Activated CD8-positive, alpha-beta memory T cell treated with anti-CD3 and anti-CD28 coated beads, Interleukin-2, amount 10 ng/mL, durations not matched to agents 7 days and 5 days (primary cell): ENCODE data around the gene NOCT. TPM values are rescaled to one million over a fixed set of nuclear protein-coding genes. Genes with fewer than 3 reads are reported as not detected.
A peak's percentile ranks its signal among the peaks of the same experiment; 100 is the strongest.
"Not testable (repeated sequence)": the region's sequence is repeated elsewhere in the genome, so short reads cannot be mapped to it uniquely, and the experiment has no call there.

ENCODE experiments used
- ATAC-seq: fragments of 150-1000 bp; cut with Tn5 transposase; one replicate; pipeline ENCODE4 v1.10.0; 2021; ENCODE audit warnings: moderate library complexity
- CTCF ChIA-PET: fragments of 350-600 bp; sonication (Branson Sonifier 250); formaldehyde crosslinking; loops from one replicate; lab custom pipeline; 2021; ENCODE audit warnings: antibody characterized with exemption; lab: Charles Lee
- DNase-seq: peaks from one replicate; pipeline ENCODE4 v3.0.0-alpha.2; 2020
- H3K27ac Mint-ChIP-seq: one replicate; pipeline ENCODE4 v1.8.0; 2021; ENCODE audit warnings: mild to moderate bottlenecking, mixed read lengths
- H3K27me3 Mint-ChIP-seq: one replicate; pipeline ENCODE4 v1.8.0; 2021; ENCODE audit warnings: mixed read lengths
- H3K36me3 Mint-ChIP-seq: one replicate; pipeline ENCODE4 v1.8.0; 2021; ENCODE audit warnings: mild to moderate bottlenecking, mixed read lengths
- H3K4me1 Mint-ChIP-seq: one replicate; pipeline ENCODE4 v1.8.0; 2021; ENCODE audit warnings: mixed read lengths
- H3K4me3 Mint-ChIP-seq: one replicate; pipeline ENCODE4 v1.8.0; 2021; ENCODE audit warnings: mild to moderate bottlenecking, moderate library complexity, mixed read lengths
- H3K9me3 Mint-ChIP-seq: one replicate; pipeline ENCODE4 v1.8.0; 2022; ENCODE audit warnings: low read depth, mixed read lengths
- total RNA-seq, 2 experiments: library from RNA; stranded (reverse); gene quantifications; one replicate each; pipeline ENCODE4 v1.2.3, GENCODE V29; 2021

The NOCT gene
- total RNA-seq, 2 experiments from 2014 or later: 8.8 to 12.4 TPM

DNA sequence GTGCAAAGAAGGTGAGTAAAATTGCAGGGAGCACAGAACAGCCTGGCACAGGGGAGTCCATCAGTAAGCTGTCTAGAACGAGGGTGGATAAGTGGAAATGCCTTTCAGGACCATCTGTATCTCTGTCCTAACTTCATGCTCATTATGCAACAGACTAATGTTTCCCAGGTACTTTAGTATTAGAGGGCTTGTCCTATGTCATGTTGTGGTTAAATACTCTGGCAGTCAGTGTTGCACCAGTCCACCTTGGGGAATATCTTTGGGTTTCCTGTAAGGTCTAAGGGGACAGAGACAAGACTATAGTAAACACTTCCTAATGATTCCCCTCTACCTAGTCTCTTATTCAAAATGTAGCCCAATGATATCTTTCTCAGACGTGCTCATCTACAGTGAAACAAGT, 21.3 kb downstream of the NOCT start:
- DNase-seq: no peak
- Mint-ChIP-seq H3K27ac (no peak overlapping the region), H3K27me3 (no peaks in the 10 kb centered on the region), H3K4me3 (no peak overlapping the region), H3K9me3 (no peaks in the 10 kb centered on the region), H3K4me1 (peaks cover 13% of the 10 kb centered on the region), H3K36me3 (peaks cover 26% of the 10 kb centered on the region)
- CTCF ChIA-PET: no interaction called here
- ATAC-seq: no peak

DNA sequence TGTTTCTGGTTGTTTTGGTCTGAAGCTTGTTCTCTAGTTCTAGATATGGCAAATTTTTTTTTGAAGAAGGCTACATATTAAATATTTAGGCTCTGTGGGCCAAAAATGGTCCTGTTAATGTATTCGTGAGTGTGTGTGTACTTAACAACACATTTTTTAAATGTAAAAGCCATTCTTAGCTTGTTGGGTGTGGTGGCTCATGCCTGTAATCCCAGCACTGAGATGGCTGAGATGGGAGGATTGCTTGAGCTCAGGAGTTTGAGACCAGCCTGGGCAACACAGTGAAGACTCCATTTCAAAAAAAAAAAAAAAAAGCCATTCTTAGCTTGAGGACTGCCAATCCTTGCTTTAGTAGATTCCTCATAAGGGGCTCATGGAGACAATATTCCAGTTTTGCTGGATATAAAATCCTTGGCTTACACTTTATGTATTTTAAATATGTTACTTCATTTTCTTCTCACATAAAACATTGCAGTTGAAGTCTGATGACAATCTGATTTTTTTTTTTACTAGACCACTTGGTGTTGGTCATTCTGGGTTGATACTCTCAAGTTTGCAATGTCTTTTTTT, 23.4 kb downstream of the NOCT start:
- H3K4me3 Mint-ChIP-seq: no peak overlapping the region
- no peaks in the 10 kb centered on the region for H3K9me3 Mint-ChIP-seq
- CTCF ChIA-PET: no interaction called here
- peaks cover 31% of the 10 kb centered on the region for H3K36me3 Mint-ChIP-seq
- ATAC-seq (no peak), DNase-seq (no peak)
- H3K4me1 Mint-ChIP-seq: peaks cover 10% of the 10 kb centered on the region
- H3K27ac Mint-ChIP-seq: no peak overlapping the region
- H3K27me3 Mint-ChIP-seq: no peaks in the 10 kb centered on the region

DNA sequence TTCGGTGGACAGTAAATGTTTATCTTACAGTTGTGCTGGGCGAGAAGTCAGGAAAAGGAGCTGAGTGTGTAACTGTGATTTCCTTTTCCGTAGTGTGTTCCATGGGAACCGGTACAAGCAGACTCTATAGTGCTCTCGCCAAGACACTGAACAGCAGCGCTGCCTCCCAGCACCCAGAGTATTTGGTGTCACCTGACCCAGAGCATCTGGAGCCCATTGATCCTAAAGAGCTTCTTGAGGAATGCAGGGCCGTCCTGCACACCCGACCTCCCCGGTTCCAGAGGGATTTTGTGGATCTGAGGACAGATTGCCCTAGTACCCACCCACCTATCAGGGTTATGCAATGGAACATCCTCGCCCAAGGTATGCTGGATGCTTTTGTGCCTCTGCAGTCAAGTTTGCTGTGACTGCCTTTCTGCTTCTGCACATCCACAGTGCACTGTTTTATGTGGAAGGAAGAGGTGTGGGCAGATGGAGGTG, 27.4 kb downstream of the NOCT start:
- Mint-ChIP-seq H3K36me3 (peaks cover 31% of the 10 kb centered on the region), H3K27ac (no peak overlapping the region), H3K4me1 (peaks cover 9% of the 10 kb centered on the region), H3K9me3 (no peaks in the 10 kb centered on the region), H3K4me3 (no peak overlapping the region), H3K27me3 (no peaks in the 10 kb centered on the region)
- no peak for DNase-seq
- no peak for ATAC-seq
- CTCF ChIA-PET: interaction anchor here (1.0 to 2.8 kb wide), 3 partner anchors 13 to 15 kb away, joined by 3 to 12 read pairs (median 3); no protein-coding TSS in a partner anchor

DNA sequence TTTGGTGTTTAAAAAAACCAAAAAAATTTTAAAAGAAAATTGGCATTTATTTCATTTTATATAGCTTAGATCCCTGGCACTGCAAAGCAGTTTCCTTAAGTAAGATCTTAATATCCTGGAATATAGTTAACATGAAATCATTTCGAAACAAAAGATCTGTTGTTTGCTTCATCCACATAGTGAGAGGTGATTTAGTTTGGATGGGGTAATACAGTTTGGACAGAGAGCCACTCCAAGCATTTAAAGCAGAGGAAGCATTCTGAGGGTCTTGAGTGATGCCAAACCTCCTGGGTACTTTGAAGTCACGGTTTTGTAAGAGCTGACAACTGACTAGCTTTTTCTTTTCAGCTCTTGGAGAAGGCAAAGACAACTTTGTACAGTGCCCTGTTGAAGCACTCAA, 28.7 kb downstream of the NOCT start:
- H3K27me3 Mint-ChIP-seq: no peaks in the 10 kb centered on the region
- ATAC-seq: no peak

DNA sequence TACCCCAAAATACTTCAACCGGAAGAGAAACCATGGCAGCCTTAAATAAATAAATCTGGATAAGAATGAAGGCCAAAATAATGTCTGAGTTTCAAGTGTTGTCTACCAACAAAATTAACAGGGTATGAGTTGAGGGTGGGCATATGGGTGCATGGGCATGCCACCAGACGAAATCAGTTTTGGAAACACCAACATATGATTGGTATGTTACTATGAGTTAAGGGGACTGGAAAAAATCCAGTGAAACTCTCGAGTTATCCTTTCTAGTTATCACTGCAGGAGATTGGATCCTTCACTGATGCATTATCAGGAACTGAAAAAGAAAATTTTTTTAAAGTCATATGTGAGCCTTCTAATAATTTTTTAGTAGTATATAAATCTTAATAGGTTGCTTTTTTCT, 32.4 kb downstream of the NOCT start:
- no peak overlapping the region for H3K4me3 Mint-ChIP-seq
- peaks cover 25% of the 10 kb centered on the region for H3K36me3 Mint-ChIP-seq
- no peak overlapping the region for H3K27ac Mint-ChIP-seq
- DNase-seq (no peak), ATAC-seq (no peak)
- CTCF ChIA-PET: no interaction called here
- no peaks in the 10 kb centered on the region for H3K9me3 Mint-ChIP-seq
- H3K27me3 Mint-ChIP-seq: no peaks in the 10 kb centered on the region
- no peaks in the 10 kb centered on the region for H3K4me1 Mint-ChIP-seq

More for the DNA sequence above, 28.7 kb downstream of the NOCT start:
- H3K27ac Mint-ChIP-seq: no peak overlapping the region
- H3K9me3 Mint-ChIP-seq: no peaks in the 10 kb centered on the region
- DNase-seq: no peak
- peaks cover 37% of the 10 kb centered on the region for H3K36me3 Mint-ChIP-seq
- peaks cover 9% of the 10 kb centered on the region for H3K4me1 Mint-ChIP-seq
- CTCF ChIA-PET: interaction anchor here (2.8 kb wide), 1 partner anchor 14 kb away, joined by 12 read pairs; no protein-coding TSS in a partner anchor
- H3K4me3 Mint-ChIP-seq: no peak overlapping the region

DNA sequence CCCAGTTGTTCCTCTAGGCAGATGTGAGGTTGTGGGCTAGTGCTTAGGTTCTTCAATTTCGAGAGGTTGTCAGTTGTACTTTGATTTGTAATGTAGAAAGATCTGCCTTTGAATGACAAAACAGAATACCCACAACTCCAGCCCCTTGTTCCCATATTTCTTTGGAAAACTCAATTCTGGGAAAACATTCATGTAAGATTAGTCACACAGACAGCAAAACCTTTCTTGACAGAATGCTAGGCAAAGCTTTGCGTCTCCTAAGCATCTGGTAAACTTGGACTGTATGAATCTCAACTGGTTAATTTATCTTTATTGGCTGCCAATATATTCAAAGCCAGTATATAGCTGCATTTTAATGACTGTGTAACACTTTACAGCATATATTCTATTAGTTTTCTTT, 34.9 kb downstream of the NOCT start:
- H3K4me3 Mint-ChIP-seq: no peak overlapping the region
- DNase-seq (no peak), ATAC-seq (no peak)
- no peaks in the 10 kb centered on the region for H3K27me3 Mint-ChIP-seq
- CTCF ChIA-PET: interaction anchor here (2.4 kb wide), 1 partner anchor 20 kb away, joined by 14 read pairs; no protein-coding TSS in a partner anchor
- H3K4me1 Mint-ChIP-seq: no peaks in the 10 kb centered on the region
- H3K9me3 Mint-ChIP-seq: no peaks in the 10 kb centered on the region
- H3K36me3 Mint-ChIP-seq: peaks cover 32% of the 10 kb centered on the region
- H3K27ac Mint-ChIP-seq: no peak overlapping the region

DNA sequence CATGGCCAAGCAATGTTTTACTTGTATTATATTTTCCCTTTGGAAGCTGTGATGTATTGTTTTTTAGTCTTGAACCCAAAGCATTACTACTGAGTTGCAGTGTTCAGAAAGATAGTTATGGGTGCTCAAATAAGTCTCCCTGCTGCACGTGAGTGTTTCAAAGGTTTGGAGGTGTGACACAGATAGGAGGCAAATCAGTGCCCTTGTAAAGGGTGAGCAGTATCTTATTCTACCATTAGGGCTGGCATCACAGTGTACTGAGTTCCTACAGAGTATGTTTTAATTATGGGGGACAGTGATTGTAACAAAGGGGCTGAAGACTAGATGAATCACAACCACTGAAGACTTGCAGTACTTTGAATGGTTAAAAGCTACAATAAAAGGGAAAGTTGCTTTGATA, 38.3 kb downstream of the NOCT start:
- no peak for ATAC-seq
- H3K36me3 Mint-ChIP-seq: peaks cover 39% of the 10 kb centered on the region
- no peak for DNase-seq
- H3K27ac Mint-ChIP-seq: no peak overlapping the region
- H3K27me3 Mint-ChIP-seq: no peaks in the 10 kb centered on the region
- peaks cover 5% of the 10 kb centered on the region for H3K4me1 Mint-ChIP-seq
- no peaks in the 10 kb centered on the region for H3K9me3 Mint-ChIP-seq
- CTCF ChIA-PET: interaction anchor here (1.1 to 1.4 kb wide), 2 partner anchors 23 to 24 kb away, joined by 3 to 9 read pairs; no protein-coding TSS in a partner anchor
- H3K4me3 Mint-ChIP-seq: no peak overlapping the region

DNA sequence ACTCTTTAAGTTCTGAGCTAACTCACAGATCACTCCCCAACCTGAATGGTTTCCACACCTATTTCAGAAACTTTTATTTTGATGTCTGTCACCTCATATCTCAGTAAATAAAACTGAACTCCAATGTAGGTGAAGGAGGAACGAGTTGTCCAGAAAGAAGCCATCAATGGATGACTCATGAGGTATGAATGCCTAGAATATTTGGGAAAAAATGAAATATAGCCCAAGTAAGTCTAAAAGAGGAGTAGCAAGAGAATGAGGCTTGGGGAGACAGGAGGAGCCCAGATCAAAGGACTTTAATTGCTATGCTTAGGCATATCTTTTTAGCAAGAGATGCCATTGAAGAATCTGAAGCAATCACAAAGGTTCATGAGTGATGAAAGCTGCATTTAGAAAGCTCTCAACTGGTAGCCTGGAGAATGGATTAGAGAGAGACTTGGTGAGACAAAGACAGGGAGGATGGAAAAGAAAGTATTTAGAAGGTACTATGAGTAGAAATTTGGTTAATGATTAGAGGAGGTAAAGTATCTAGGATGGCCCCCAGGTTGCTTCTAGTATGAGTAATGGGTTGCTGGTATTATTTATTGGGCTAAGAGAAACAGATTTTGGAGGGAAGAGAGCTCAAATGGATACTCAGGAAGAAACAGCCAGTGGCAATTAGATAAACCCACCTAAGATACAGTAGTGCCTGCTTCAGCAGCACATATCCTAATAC, 39.4 kb downstream of the NOCT start:
- peaks cover 44% of the 10 kb centered on the region for H3K36me3 Mint-ChIP-seq
- CTCF ChIA-PET: interaction anchor here (1.0 to 1.1 kb wide), 2 partner anchors 24 to 25 kb away, joined by 3 to 5 read pairs; no protein-coding TSS in a partner anchor
- peak overlapping the region; percentile 20 for H3K27ac Mint-ChIP-seq

DNA sequence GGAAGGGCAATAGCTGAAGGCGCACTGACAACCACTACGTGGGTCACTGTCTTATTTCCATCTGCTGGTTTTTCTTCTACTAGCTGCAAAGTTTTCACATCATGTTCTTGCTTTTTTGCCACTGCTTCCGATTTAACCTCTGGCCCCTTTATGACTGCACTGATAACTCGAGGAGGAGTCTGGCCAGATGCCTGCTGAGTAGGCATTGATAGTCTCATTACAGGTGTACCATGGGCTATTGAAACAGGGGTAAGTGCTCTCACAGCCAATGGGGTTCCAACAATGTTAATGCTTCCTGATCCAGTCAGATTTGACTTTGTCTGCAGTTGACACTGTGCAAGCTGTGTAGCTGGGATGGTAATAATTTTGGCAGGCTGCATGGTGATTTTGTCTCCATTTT, 43.4 kb downstream of the NOCT start:
- H3K27me3 Mint-ChIP-seq, ATAC-seq, H3K4me3 Mint-ChIP-seq, DNase-seq, H3K4me1 Mint-ChIP-seq, H3K27ac Mint-ChIP-seq, H3K9me3 Mint-ChIP-seq: not testable (repeated sequence)
- peaks cover 57% of the 10 kb centered on the region for H3K36me3 Mint-ChIP-seq
- CTCF ChIA-PET: interaction anchor here (0.6 to 0.8 kb wide), 2 partner anchors 16 to 25 kb away, joined by 3 to 4 read pairs; no protein-coding TSS in a partner anchor

More for the DNA sequence above, 39.4 kb downstream of the NOCT start:
- no peaks in the 10 kb centered on the region for H3K27me3 Mint-ChIP-seq
- no peaks in the 10 kb centered on the region for H3K9me3 Mint-ChIP-seq
- ATAC-seq: no peak
- peaks cover 5% of the 10 kb centered on the region for H3K4me1 Mint-ChIP-seq
- DNase-seq: no peak
- no peak overlapping the region for H3K4me3 Mint-ChIP-seq

DNA sequence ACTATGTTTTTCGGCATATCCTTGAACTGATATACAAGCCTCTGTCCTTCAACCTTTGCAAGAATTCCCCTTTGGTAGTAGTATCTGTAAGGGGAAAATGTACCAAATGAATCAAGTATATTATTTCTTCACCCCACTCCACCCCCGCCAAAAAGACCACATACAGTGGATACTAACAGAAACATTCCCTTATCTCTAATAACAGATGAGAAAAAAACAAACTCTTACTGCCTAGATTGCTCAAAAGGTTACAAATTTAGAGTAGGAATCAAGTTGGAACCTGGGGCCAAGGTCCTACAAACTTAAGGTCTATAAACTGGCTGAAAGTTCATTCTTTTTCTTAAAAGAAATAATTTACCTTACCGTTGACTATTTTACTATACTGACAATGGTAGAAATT, 45.0 kb downstream of the NOCT start:
- CTCF ChIA-PET: no interaction called here
- no peak for ATAC-seq
- Mint-ChIP-seq H3K9me3 (no peaks in the 10 kb centered on the region), H3K36me3 (peaks cover 55% of the 10 kb centered on the region), H3K27me3 (no peaks in the 10 kb centered on the region), H3K4me3 (no peak overlapping the region), H3K4me1 (peaks cover 5% of the 10 kb centered on the region), H3K27ac (no peak overlapping the region)
- no peak for DNase-seq

DNA sequence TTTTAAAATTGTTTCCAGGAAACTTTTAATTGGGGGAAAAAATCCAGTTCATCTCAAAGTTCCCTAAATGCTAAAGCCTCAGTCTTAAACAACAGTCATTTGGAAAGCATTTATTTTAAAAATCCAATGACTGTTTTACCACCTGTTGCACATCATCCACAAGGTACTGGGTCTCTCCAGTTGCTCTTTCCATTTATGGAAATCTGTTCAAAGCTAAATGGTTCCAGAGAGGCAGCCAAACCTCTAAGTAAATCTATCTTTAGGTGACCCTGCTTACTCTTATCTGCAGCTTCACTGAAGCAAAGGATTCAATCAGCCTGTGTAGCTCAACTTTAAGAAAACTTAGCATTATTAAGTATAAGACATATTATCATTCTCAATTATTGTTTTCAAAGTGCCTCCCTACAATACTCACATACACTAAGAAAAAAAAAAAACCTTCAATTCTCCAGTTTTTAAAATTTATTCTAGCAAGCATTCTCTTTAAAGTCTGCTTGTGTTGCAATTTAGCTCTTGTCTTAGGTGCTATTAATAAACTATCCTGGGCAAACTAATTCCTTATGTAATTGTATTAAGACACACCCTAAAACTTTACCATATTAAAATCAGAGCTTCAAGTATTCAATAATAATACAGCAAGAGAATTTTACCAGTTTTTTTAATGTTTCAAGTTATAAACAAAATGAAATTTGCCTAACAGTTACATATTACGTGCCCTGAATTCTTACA, 60.6 kb downstream of the NOCT start:
- CTCF ChIA-PET: interaction anchor here (1.0 kb wide), 1 partner anchor 46 kb away, joined by 3 read pairs; no protein-coding TSS in a partner anchor

DNA sequence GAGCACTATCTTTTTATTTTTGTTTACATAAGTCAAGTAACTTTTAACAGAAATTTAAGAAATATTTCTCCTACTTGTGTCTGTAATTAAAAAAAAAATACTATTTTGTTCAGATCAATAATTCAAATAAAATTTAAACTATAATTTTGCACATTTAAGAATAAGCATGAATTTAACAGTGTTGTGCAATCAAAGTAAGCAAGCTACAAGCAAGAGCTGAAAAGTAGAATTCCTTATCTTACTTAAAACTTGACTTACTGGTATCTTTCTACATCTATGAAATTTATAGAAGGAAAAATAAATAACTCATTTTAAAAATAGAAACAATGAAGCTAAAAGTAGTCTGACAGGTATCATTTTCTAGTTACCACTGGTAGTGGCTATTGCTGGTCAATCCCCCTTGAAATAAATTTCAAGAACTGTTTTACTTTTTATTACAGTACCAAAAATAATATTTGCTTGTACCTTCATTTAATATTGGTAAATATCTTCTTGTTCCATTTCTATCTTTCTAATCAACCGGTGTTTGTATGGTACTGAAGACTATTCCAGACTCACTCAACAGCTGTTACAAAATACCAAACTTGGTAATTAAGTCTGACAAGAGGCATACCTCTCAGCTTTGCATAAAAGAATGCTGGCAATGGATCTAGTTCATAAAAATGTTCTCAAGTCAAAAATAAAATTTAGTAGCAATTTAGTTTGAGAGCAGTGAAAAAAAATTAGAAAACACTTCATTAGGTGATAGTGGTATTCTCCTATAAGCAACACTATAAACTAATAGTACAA, 62.2 kb downstream of the NOCT start:
- Mint-ChIP-seq H3K27ac (no peak overlapping the region), H3K36me3 (peaks cover 11% of the 10 kb centered on the region), H3K4me1 (peaks cover 34% of the 10 kb centered on the region), H3K4me3 (no peak overlapping the region), H3K9me3 (no peaks in the 10 kb centered on the region), H3K27me3 (no peaks in the 10 kb centered on the region)
- DNase-seq (no peak), ATAC-seq (no peak)
- CTCF ChIA-PET: interaction anchor here (0.6 to 6.1 kb wide), 7 partner anchors 8 to 1680 kb away, joined by 3 to 53 read pairs (median 3); no protein-coding TSS in a partner anchor

More for the DNA sequence above, 60.6 kb downstream of the NOCT start:
- Mint-ChIP-seq H3K36me3 (peaks cover 16% of the 10 kb centered on the region), H3K9me3 (no peaks in the 10 kb centered on the region), H3K27ac (no peak overlapping the region), H3K4me1 (peaks cover 21% of the 10 kb centered on the region), H3K4me3 (no peak overlapping the region), H3K27me3 (no peaks in the 10 kb centered on the region)
- no peak for ATAC-seq
- DNase-seq: no peak
